ENCODE data around the gene NAB1.

DNA sequence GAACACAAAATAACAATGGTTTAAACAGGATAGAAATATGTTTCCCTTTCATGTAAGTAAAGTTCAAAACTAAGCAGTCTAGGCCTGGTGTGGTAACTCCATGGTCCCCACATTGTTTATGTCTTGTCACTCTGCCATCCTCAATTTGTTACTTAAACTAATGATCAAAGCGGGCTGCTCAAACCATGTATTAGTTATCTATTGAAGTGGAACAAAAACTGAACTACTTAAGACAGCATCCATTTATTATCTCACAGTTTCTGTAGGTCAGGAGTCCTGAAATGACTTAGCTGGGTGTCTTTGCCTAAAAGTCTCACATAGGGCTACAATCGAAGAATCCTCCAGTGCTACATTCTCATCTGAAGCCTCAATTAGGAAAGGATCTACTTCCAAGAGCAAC, 91.6 kb downstream of the NAB1 start:
- TF ChIP-seq POLR2A (IDR thresholded peaks at IDR 0.05; ENCODE audit: low read length) (no peak), GATA1 (IDR thresholded peaks at IDR 0.05; ENCODE audit: low read depth, low read length) (no peak)

Data from erythroblast (primary cell).